GM12878 (cell line): ENCODE results near the gene HMCN2. TPM values are rescaled to one million over a fixed set of nuclear protein-coding genes. Genes with fewer than 3 reads are reported as not detected.

ENCODE experiments used
- ATAC-seq: fragments of 200-7000 bp; cut with Tn5 transposase; 3 replicates; pipeline ENCODE4 v1.9.1; 2020; ENCODE audit warnings: mild to moderate bottlenecking, moderate library complexity
- BruUV-seq: library from RNA; stranded (reverse); fragments of 400-500 nt; replicated peaks from 2 replicates; lab custom pipeline; 2021; lab: Mats Ljungman, UMichigan
- CTCF ChIA-PET: fragments of 300-600 bp; sonication (Branson Sonifier 250); formaldehyde crosslinking; extraction: SDS; loops from one replicate; lab custom pipeline; 2021; ENCODE audit warnings: inconsistent platforms; lab: Yijun Ruan, JAX
- POLR2A ChIA-PET: fragments of 350-600 bp; formaldehyde crosslinking; extraction: SDS; loops from one replicate; lab custom pipeline; 2021; ENCODE audit warnings: inconsistent platforms; lab: Charles Lee
- RAD21 ChIA-PET: fragments of 300-600 bp; sonication (Branson Sonifier 250); formaldehyde crosslinking; loops from one replicate; lab custom pipeline; 2023; ENCODE audit warnings: antibody characterized with exemption; ENCODE audit not compliant: unreplicated experiment; lab: Charles Lee
- SMC1A ChIA-PET: fragments of 300-600 bp; sonication (Branson Sonifier 250); formaldehyde crosslinking; loops from one replicate; lab custom pipeline; 2023; ENCODE audit not compliant: unreplicated experiment, uncharacterized antibody; lab: Charles Lee
- DNase-seq: peaks from one replicate; pipeline ENCODE4 v3.0.0-alpha.2; 2011; ENCODE audit warnings: low read depth, low spot score
- FAIRE-seq: peaks from 3 replicates; lab custom pipeline; 2011; peaks lifted over from hg19 to GRCh38; lab: Jason Lieb, UNC
- H2AFZ ChIP-seq: 2 replicates; pipeline ENCODE4 v1.6.0; 2011; ENCODE audit warnings: low read depth, low read length, control low read depth; ENCODE audit not compliant: control insufficient read depth
- H3K27ac ChIP-seq: 2 replicates; pipeline ENCODE4 v1.5.1; 2011; ENCODE audit warnings: control low read depth; ENCODE audit not compliant: control insufficient read depth, insufficient read depth
- H3K27me3 ChIP-seq, 2 experiments: replicated peaks in 1 of 2; 2 replicates each; pipeline versions ENCODE4 v1.6.0 to v1.6.1; 2011; ENCODE audit warnings: low read length in 1 of 2; ENCODE audit not compliant: control insufficient read depth in 2 of 2, insufficient read depth in 2 of 2
- H3K36me3 ChIP-seq, 2 experiments: 2 replicates each; pipeline ENCODE4 v1.5.1; 2011; ENCODE audit warnings: low read length in 1 of 2; ENCODE audit not compliant: control insufficient read depth in 2 of 2, insufficient read depth in 2 of 2
- H3K4me1 ChIP-seq: 2 replicates; pipeline ENCODE4 v1.6.1; 2011; ENCODE audit warnings: mild to moderate bottlenecking, low read length, moderate library complexity, mixed read lengths; ENCODE audit not compliant: control insufficient read depth, insufficient read depth
- H3K4me2 ChIP-seq: 2 replicates; pipeline ENCODE4 v1.6.0; 2011; ENCODE audit warnings: control low read depth; ENCODE audit not compliant: control insufficient read depth, insufficient read depth
- H3K4me3 ChIP-seq: fragments of 200-600 bp; sonication (generic); 2 replicates; pipeline ENCODE4 v1.5.1; 2016
- H3K79me2 ChIP-seq: 2 replicates; pipeline ENCODE4 v1.6.0; 2011; ENCODE audit warnings: low read length; ENCODE audit not compliant: control insufficient read depth, insufficient read depth
- H3K9ac ChIP-seq: 2 replicates; pipeline ENCODE4 v1.8.0; 2011; ENCODE audit warnings: low read length, control low read depth, mixed read lengths; ENCODE audit not compliant: control insufficient read depth, insufficient read depth
- H3K9me3 ChIP-seq: replicated peaks from 3 replicates; pipeline ENCODE4 v1.5.1; 2011; ENCODE audit warnings: mild to moderate bottlenecking, low read length; ENCODE audit not compliant: control insufficient read depth, insufficient read depth
- H4K20me1 ChIP-seq: 2 replicates; pipeline ENCODE4 v1.6.0; 2011; ENCODE audit not compliant: control insufficient read depth, insufficient read depth
- ASH2L ChIP-seq: fragments of 300-600, 200-600 bp; sonication (generic); IDR thresholded peaks from 2 replicates; pipeline ENCODE4 v1.6.1; 2017; ENCODE audit warnings: low read depth, mild to moderate bottlenecking, borderline replicate concordance
- BHLHE40 ChIP-seq, 2 experiments: fragments of 450-650 bp in 1 of 2; IDR thresholded peaks; 2 replicates each; pipeline ENCODE4 v1.6.1; 2011 to 2017; ENCODE audit warnings: low read depth in 2 of 2, borderline replicate concordance in 1 of 2, improper control_type of control experiment in 1 of 2, low read length in 1 of 2, mild to moderate bottlenecking in 1 of 2
- CEBPB ChIP-seq, 2 experiments: fragments of 150-350 bp in 1 of 2; IDR thresholded peaks; 2 replicates each; pipeline ENCODE4 v1.6.1; 2012 to 2014; ENCODE audit warnings: low read depth in 2 of 2, low read length in 2 of 2, borderline replicate concordance in 1 of 2, inconsistent platforms in 1 of 2
- EGR1 ChIP-seq, 2 experiments: IDR thresholded peaks; 1 replicate in 1 of 2; 2 replicates in 1 of 2; pipeline ENCODE4 v1.6.1; 2011 to 2012; ENCODE audit warnings: low read depth in 2 of 2, low read length in 2 of 2, borderline replicate concordance in 1 of 2, mild to moderate bottlenecking in 1 of 2, moderate library complexity in 1 of 2
- FOS ChIP-seq: IDR thresholded peaks from 3 replicates; pipeline ENCODE4 v1.6.1; 2011; ENCODE audit warnings: borderline replicate concordance; ENCODE audit not compliant: insufficient read length; ENCODE audit errors: extremely low read depth
- GATAD2B ChIP-seq: fragments of 450-650 bp; conservative IDR thresholded peaks from 2 replicates; pipeline ENCODE4 v1.6.1; 2017; ENCODE audit warnings: low read depth, mild to moderate bottlenecking, moderate library complexity
- SKIL ChIP-seq: fragments of 450-650 bp; IDR thresholded peaks from 2 replicates; pipeline ENCODE4 v1.6.1; 2017; ENCODE audit warnings: mild to moderate bottlenecking, low read depth, inconsistent platforms; ENCODE audit not compliant: poor library complexity, severe bottlenecking
- TBL1XR1 ChIP-seq: IDR thresholded peaks from 2 replicates; pipeline ENCODE4 v1.6.1; 2012; ENCODE audit warnings: low read depth, low read length, improper control_type of control experiment
- WRNIP1 ChIP-seq: IDR thresholded peaks from 2 replicates; pipeline ENCODE4 v1.6.1; 2011; ENCODE audit warnings: low read depth, low read length, improper control_type of control experiment, borderline replicate concordance
- ZNF592 ChIP-seq: fragments of 450-650 bp; IDR thresholded peaks from 2 replicates; pipeline ENCODE4 v1.6.1; 2017; ENCODE audit warnings: mild to moderate bottlenecking, moderate library complexity
- WGBS: methylation state at CpG from one replicate; pipeline ENCODE4 v1.1.6; 2016; ENCODE audit warnings: low lambda C conversion rate; ENCODE audit not compliant: insufficient replicate concordance, insufficient coverage; ENCODE audit errors: missing lambda C conversion rate; 5-methylcytosine and 5-hydroxymethylcytosine counted together
- in situ Hi-C: fragments of 300-500 bp; cut with MboI; formaldehyde crosslinking; loops from 9 replicates; pipeline ENCODE4 v1.14.3; 2018; ENCODE audit warnings: mixed read lengths
- intact Hi-C: fragments of 100-400 bp; cut with micrococcal nuclease; formaldehyde crosslinking; loops from one replicate; pipeline ENCODE4 v1.14.2; 2022; ENCODE audit not compliant: unreplicated experiment
- polyA plus RNA-seq, 11 experiments: library from polyadenylated mRNA; depleted of rRNA in 4 of 11; unstranded in 6 of 11; stranded (reverse) in 5 of 11; fragments of >200 nt; fragmentation: Nextera tagmentation in 4 of 11; fragmentation: Illumina TruSeq in 1 of 11; extraction: Ambion mirVana in 4 of 11; extraction: Trizol in 1 of 11; gene quantifications; 1 replicate in 1 of 11; 2 replicates in 10 of 11; pipeline versions ENCODE4 v1.2.1 to v1.2.3, GENCODE V29; 2011 to 2016; ENCODE audit warnings: inconsistent platforms in 2 of 11, missing spikeins in 2 of 11, low read depth in 1 of 11
- total RNA-seq, 4 experiments: library from RNA; depleted of rRNA in 3 of 4; stranded (reverse); fragments of >200 nt in 3 of 4; fragmentation: Illumina TruSeq in 1 of 4; extraction: Trizol in 1 of 4; gene quantifications; 2 replicates each; pipeline versions ENCODE4 v1.2.1 to v1.2.3, GENCODE V29; 2013 to 2021

Gene HMCN2
- total and polyA plus RNA-seq, 10 of the 15 experiments (the other 5 are each of a cell fraction or from before 2014, with no cell fraction given), result 0.04 TPM; not detected in 9

GRCh38 chr9:130306823-130307666 is 41.5 kb downstream of the HMCN2 start:
- ChIA-PET RAD21 (no interaction called here), SMC1A (no interaction called here), POLR2A (no interaction called here), CTCF (no interaction called here)
- H3K36me3 ChIP-seq, result no peaks in the 10 kb centered on the region
- intact Hi-C loops, result no loop called here
- no peak overlapping the region for H3K9ac ChIP-seq
- no peak for TF ChIP-seq WRNIP1
- no peak for TF ChIP-seq EGR1 (IDR thresholded peaks at IDR 0.05; ENCODE audit: borderline replicate concordance in 1 of 2, low read depth in 2 of 2, low read length in 2 of 2)
- TF ChIP-seq ASH2L, result no peak
- ATAC-seq (no peak), DNase-seq (no peak), FAIRE-seq (no peak)
- no peak overlapping the region for H2AFZ ChIP-seq
- no peak overlapping the region for H3K27ac ChIP-seq
- H3K79me2 ChIP-seq, result no peaks in the 10 kb centered on the region
- in situ Hi-C loops, result no loop called here
- no peak overlapping the region for H3K4me3 ChIP-seq
- no peaks in the 10 kb centered on the region for H3K9me3 ChIP-seq
- H3K4me2 ChIP-seq, result no peak overlapping the region
- H4K20me1 ChIP-seq, result no peaks in the 10 kb centered on the region
- WGBS, result 16% methylated on average over 21 of the region's 21 CpGs
- peaks cover 0 to 2% of the 10 kb centered on the region in 2 experiments; a peak in 2 of 4 replicates for H3K27me3 ChIP-seq
- no peaks in the 10 kb centered on the region for H3K4me1 ChIP-seq
- no TSS peak for BruUV-seq

- no peak for ATAC-seq
- ChIA-PET POLR2A (no interaction called here), RAD21 (interaction anchor here (0.5 kb wide), 1 partner anchor 421 kb away, joined by 3 read pairs; no protein-coding TSS in a partner anchor), CTCF (no interaction called here), SMC1A (no interaction called here)
- no peak for FAIRE-seq
- Histone ChIP-seq H3K4me2 (no peak overlapping the region), H3K4me3 (no peak overlapping the region), H3K9me3 (no peaks in the 10 kb centered on the region), H3K36me3 (no peaks in the 10 kb centered on the region), H3K9ac (no peak overlapping the region), H3K27ac (no peak overlapping the region), H3K79me2 (no peaks in the 10 kb centered on the region), H2AFZ (no peak overlapping the region), H3K27me3 (peaks cover 0 to 2% of the 10 kb centered on the region in 2 experiments; a peak in 2 of 4 replicates), H3K4me1 (no peaks in the 10 kb centered on the region), H4K20me1 (no peaks in the 10 kb centered on the region)
- BruUV-seq, result no TSS peak
- DNase-seq, result no peak
- 56% methylated on average over 5 of the region's 5 CpGs for WGBS
- in situ Hi-C loops (no loop called here), intact Hi-C loops (no loop called here)
- no peak for TF ChIP-seq ZNF592
- TF ChIP-seq FOS, result no peak
- TF ChIP-seq TBL1XR1, result no peak
- no peak for TF ChIP-seq CEBPB (IDR thresholded peaks at IDR 0.05; ENCODE audit: borderline replicate concordance in 1 of 2, low read depth in 2 of 2, low read length in 2 of 2)
- no peak for TF ChIP-seq GATAD2B
- TF ChIP-seq SKIL, result no peak
- no peak for TF ChIP-seq BHLHE40 (IDR thresholded peaks at IDR 0.05; ENCODE audit: borderline replicate concordance in 1 of 2, low read depth in 2 of 2, low read length in 1 of 2)
Measured at GRCh38 chr9:130307667-130307943, 42.0 kb downstream of the HMCN2 start.
